NCI-H526 treated with DMSO at 0.1 percent for 48 hours (cell line): ENCODE measurements around the gene TNS3.
"Not testable (repeated sequence)": the region's sequence is repeated elsewhere in the genome, so short reads cannot be mapped to it uniquely, and the experiment has no call there.

Source experiments
- DNase-seq: peaks from one replicate; lab custom pipeline; 2025; lab: John Stamatoyannopoulos, UW

The TNS3 gene

DNA sequence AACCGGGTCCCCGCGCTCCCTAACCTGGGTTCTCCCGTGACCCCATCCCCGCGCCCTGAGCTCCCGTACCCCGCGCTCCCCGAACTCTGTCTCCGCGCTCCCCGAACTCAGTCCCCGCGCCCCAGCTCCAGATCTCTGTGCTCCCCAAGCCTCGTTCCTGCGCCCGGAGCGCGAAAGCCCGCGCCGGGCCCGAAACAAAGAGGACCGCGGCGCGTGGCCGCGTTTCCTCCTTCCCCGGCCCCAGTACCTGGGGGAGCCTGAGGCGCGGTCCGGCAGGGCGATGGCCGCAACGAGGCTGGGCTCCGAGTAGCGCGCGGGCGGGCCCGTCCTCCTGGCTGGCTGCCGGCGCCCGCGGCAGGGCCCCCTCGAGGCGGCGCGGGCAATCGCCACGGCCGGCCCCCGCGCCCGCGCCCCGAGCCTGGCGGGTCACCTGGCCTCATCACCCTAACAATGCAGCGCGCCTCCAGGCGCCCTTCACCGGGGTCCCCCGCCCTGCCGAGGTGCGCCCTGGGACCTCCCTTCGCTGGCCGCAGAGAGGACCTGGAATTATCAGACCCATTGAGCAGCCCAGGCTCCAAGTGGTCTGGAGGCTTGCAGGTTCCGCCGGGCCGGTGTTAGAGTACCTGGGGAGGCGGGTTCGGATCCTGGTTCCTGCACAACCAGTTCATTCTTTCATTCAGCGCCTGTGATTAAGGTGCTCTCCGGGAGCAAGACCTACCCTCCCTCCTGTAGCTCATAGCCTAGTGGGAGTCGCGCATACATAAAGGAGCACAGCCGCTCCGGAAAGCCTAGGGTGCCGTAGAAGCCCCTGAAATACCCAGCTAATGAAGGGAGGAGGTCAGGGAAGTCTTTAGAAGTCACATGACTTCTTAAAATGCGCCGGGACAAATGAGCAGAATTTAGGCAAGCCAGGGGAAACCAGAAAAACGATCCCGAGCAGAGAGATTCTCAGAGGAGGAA, at the start of gene TNS3:
TNS3 (minus strand) TSS at position 308 of the 960 bp plus-strand sequence. CDS start 142,475 bp downstream, outside the sequence.
- DNase-seq: no peak

DNA sequence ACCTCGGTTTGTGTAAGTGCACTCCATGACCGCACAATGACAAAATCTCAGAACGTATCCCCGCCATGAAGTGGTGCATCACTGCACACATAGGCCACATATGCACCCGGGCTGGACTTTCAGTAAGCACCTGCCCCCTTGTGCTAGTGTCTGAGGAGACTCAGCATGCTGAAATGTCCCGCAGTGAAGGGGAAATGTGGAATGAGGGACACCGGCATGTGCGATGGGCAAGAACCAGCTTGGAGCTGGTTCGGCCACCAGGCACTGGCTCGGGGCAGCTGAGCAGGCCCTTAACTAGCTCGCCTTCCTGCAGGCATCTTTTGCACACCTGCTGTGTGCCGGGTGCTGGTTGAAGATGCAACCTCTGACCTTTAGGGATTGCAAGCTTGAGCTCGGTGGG, 49.8 kb upstream of the TNS3 start:
- DNase-seq: no peak

GRCh38 chr7:47627580-47628283, 45.8 kb upstream of the TNS3 start:
- no peak for DNase-seq

DNA sequence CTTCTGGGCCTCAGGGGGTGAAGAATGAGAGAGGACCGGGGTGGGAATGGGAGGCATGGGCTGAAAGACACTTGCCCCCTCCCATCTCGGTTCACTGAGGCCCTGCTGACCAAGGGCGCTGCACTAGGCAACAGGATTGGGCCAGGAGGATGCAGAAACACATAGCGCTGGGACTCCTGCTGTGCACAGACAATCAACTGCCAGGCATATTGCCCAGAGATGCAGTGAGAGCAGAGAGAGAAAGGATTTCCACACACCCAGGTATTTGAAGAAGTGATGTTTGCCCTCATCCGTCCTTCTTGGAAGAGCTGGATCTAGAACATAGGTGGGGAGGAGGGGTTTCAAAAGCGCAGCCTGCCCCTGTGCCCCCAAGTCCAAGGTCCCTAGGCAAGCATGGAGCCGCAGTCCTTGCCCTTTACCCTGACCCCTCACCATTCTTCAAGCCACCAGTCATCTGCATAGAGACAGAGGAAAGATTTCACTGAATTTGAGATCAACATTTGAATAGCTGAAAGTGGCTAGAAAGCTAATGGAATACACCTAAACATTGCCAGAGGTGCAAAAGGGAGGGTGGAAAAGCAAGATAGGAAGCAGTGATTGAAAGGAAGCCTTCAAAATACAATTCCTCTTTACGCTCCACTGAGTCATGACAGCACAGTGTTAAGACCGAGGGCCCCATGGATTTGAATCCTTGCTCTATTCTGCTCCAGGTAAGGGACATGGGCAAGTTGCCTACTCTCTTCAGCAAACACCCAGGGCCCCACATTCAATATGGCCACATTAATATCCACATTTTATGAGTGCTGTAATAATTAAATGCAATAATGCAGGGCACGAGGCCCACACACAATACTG, 44.2 kb upstream of the TNS3 start:
- no peak for DNase-seq

GRCh38 chr7:47624689-47625088, 42.8 kb upstream of the TNS3 start:
- no peak for DNase-seq

DNA sequence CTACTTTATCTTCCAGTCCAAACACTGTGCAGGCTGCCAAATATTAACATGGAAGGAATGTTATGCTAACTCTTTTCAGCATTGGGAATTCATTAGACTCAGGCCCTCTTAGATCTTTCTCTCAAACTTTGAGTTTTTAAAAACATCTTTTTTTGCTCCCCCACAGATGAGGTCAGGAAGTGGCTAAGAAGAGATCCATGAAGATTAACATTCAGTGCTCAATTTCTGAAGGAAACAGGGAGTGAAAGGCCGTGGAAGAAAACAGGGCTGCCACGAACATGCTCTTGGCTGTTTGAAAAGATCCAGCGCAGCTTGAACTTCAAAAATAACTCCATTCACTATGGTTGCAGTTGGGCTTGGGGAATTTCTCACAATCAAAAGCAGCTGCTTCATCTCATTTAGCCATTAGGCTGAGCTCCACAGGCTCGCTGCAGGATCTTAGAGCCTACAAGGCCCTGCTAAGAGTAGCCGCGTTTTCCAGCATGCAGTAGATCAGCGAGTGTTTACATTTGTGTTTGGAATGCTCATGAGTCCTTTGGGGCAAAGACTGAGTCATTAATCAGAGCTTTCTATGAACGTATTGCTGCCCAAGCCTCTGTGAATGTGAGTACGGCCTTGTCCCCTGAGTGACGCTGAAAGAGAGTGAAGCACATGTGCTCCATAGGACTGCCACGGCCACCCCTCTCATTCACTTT, 41.2 kb upstream of the TNS3 start:
- DNase-seq: no peak

DNA sequence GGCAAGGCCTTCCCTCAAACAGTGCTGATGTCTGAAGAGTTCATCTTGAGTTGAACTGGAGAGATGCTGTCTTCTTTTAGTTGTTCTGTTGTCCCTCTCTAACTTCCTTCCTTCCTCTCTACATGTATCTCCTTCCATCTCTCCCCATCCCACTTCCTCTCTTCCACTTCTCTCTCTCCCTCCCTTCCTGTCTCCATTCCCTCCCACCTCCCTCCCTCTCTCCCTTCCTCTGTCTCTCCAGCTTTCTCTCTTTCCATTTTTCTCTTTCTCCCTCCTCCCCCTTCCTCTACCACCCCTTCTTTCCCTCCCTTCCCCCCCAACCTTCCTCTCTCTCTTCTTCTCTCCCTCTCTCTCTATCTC, 40.7 kb upstream of the TNS3 start:
- DNase-seq: no peak

DNA sequence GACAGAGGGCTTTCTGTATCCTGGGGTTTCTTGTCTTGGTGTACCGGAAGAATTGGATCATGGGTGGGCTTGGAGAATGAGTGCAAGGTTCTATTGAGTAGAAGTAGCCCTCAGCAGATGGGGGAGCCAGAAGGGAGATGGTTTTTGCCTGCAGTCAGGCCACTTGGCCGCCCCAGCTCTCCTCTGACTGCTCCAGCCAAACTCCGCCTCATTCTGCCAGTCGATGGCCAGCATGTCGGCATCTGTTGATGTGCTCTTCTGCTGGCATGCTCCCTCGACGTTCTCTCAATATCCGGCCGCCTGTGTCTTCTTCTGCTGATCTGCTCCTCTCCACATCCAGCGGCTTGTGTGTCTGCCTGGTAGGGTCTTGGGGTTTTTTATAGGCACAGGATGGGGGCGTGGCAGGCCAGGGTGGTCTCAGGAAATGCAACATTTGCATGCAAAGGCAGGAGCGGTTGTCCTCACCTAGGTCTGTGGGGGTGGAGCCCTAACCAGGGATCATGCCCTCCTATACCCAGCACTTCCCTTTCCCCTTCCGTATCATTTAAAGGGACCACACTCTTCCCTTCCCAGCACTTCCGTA, 40.2 kb upstream of the TNS3 start:
- DNase-seq: no peak

DNA sequence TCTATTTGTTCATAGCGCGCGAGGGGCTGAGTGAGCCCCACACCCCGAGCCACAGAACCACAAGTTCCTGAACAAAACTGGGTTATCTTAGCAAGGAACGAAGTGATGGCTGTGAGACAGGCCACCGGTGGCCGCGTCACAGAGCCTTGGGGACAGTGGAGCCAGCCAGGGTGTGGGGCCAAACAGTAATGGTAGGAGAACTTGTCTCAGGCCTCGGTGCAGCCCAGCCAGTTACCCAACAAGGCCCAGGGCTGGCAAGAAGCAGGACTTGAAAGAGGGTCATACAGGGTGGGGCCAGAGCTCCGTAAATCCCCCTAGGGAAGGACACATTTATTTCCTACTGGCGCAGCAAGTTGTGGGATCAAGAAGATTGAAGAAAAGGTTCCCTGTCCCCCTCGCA, 39.4 kb upstream of the TNS3 start:
- no peak for DNase-seq

DNA sequence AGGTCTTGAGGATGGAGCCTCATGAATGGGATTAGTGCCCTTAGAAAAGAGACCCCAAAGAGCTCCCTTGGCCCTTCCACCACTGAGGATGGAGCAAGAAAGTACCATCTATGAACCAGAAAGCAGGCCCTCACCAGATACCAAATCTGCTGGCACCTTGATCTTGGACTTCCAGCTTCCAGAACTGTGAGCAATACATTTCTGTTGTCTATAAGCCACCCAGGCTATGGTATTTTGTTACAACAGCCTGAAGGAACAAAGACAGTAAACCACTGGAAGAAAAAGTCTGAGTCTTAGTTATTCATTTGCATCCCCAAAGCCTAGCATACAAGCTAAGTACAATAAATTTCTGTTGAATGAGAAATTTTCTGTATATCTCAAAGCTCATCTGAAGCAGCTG, 37.9 kb upstream of the TNS3 start:
- DNase-seq: no peak

DNA sequence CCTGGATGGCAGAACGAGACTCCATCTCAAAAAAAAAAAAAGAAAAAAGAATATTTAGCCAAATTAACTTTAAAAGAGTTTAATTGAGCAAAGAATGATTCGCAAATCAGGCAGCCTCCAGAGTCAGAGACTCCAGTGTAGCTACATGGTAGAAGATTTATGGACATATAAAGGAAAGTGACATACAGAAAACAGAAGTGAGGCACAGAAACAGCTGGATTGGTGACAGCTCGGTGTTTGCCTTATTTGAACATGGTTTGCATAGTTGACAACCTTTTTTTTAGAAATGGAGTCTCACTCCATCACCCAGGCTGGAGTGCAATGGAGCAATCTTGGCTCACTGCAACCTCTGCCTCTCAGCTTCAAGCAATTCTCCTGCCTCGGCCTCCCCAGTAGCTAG, 35.2 kb upstream of the TNS3 start:
- DNase-seq: no peak

DNA sequence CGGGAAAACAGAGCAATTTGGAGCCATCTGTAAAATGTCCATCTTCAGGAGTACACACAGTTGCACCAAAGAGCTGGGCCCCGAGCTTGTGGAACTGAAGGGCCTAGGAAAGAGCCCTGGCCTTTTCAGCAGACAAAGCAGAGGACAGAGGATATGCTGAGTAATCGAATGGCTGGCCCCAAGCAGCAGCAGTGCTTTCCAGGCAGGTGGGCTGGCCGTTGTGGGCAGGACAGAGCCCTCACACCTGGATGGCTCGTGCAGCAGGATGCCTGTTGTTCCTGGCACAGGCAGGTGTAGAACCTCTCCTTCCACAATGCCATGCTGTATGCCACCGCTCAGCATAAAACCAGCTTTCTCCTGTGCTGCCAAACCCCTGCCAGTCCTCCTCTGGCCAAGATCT, 32.5 kb upstream of the TNS3 start:
- no peak for DNase-seq

- DNase-seq: no peak
Measured at GRCh38 chr7:47611045-47611511, 29.2 kb upstream of the TNS3 start.

DNA sequence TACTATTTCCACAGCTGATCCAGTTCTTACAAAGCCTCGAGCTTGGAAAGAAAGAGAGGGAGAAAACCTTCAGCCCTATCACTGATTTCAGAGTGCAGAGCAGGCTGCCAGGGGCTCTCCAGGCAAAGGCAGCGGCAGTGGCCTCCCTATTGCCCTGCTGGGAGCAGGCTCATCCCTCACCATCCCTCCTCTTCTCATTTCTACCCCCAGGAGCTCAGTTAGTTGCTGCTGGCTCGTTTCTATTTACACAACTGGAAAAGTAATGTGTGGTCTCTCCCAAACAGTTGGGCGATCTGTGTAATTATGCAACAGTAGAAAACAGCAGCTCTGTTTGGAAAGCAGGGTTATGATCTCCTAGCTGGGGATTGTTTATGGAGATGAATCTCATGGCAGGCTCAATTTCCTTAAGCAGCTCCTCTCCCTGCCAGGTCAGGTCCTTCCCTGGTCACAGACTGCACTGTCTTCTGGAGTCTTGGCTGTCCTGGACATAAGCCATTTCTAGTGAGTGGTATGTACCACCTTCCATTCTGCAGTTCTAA, 28.7 kb upstream of the TNS3 start:
- DNase-seq: peak; percentile 6

DNA sequence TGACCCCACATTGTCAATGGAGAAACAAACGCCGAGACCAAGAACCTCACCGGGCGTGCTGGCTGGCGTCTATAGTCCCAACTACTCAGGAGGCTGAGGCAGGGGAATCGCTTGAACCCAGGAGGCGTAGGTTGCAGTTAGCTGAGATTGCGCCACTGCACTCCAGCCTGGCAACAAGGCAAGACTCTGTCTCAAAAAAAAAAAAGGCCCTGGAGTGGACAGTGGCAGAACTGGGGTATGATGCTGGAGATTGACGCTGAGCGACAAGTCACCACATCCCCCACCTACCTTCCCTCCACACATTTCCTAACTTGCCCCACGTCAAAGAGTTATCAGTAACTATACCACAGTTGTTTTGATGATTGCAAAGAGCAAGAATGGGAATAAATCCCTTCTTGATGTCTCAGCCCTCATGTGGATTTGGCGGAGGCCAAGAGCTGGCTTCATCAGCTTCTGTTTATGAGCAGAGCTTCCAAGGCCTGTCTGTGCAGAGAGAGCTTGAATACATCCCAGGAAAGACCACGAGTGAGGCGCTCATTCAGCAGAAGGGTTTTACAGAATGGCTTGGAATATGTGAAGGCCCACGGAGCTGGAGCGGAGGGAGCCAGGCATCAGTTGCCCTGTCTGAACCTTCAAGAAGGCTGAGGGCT, 28.0 kb upstream of the TNS3 start:
- DNase-seq: no peak

DNA sequence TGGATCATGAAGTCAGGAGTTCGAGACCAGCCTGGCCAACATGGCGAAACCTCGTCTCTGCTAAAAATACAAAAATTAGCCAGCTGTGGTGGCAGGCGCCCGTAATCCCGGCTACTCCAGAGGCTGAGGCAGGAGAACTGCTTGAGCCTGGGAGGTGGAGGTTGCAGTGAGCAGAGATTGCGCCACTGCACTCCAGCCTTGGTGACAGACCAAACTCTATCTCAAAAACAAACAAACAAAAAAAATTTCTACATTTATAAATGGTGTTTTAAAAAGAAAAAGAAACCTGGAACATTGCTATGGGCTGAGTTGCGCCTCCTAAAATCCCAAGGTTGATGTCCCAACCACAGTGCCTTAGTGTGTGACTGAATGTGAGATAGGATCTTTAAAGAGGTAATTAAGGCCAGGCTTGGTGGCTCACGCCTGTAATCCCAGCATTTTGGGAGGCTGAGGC, 24.7 kb upstream of the TNS3 start:
- not testable (repeated sequence) for DNase-seq

- no peak for DNase-seq
Measured at GRCh38 chr7:47605816-47606575, 24.1 kb upstream of the TNS3 start.

DNA sequence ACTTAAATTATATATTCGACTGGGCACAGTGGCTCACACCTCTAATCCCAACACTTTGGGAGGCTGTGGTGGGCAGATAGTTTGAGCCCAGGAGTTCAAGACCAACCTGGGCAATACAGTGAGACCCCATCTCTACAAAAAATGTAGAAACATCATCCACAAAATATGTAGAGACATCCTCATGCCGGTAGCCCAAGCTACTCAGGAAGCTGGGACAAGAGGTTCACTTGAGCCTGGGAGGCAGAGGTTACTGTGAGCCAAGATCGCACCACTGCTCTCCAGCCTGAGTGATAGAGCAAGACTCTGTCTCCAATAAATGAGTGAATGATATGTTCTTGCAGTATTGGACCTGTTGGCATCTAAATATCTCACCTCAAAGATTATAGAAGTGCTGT, 22.6 kb upstream of the TNS3 start:
- no peak for DNase-seq

DNA sequence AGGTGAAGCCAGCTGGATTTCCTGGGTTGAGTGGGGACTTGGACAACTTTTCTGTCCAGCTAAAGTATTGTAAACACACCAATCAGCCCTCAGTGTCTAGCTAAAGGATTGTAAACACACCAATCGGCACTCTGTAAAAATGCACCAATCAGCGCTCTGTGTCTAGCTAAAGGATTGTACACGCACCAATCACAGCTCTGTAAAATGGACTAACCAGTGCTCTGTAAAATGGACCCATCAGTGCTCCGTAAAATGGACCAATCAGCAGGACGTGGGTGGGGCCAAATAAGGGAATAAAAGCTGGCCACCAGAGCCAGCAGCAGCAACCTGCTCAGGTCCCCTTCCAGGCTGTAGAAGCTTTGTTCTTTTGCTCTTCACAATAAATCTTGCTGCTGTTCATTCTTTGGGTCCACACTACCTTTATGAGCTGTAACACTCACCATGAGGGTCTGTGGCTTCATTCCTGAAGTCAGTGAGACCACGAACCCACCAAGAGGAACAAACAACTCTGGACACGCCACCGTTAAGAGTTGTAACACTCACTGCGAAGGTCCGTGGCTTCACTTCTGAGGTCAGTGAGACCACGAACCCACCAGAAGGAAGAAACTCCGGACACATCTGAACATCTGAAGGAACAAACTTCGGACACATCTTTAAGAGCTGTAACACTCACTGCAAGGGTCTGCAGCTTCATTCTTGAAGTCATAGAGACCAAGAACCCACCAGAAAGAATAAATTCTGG, 21.8 kb upstream of the TNS3 start:
- not testable (repeated sequence) for DNase-seq
